ENCODE data around the gene MAD2L2. TPM values are rescaled to one million over a fixed set of nuclear protein-coding genes. Genes with fewer than 3 reads are reported as not detected.

Gene MAD2L2
- total RNA-seq, 4 donors from 2014 or later, result 5.2 to 11.4 (median 7.1) TPM

DNA sequence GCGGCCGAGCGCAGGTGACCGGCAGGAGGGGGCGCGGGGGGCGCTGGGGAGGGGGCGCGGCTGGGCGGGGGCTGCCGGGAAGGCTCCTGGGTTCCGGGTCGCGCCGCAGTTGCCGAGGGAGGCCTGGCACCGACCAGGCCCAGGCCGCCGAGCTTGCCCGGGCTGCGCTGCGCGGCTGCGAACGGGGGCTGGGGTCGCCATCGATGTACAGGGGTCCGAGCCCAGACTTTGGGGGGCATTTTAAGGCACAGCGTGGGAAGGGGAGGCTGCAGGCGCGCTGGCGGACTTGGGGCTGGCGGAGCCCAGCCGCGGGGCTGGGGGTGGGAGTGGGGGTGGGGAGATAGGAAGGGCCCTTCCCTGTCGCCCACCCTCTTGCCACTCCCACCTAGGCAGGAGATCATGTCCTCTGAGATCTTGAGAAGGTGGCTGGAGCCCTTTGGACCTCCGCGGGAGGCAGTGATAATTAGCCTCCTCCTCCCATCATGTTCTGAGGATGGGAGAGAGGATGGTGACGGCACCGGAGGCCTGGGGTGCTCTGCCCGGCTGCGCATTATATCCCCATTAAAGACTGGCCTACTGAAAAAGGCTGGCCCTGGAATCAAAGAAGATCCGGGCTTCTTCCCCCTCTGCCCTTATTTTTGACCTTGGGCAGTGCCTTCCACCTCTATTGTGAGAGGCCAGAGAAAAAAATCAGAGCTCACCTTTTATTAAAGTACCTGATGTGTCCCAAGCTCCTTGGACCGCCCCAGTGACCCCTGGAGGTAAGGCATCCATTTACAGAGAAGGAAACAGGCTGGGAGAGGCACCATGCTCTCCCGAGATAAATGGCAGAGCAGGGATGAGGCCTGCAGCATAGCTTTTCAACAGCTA lies 25.8 kb downstream of the MAD2L2 start:
- Histone ChIP-seq H3K36me3 (no peaks in the 10 kb centered on the region), H3K27me3 (peaks cover 24% of the 10 kb centered on the region), H3K4me3 (peak overlapping the region; percentile 50 to 85 (median 64)), H3K4me1 (peaks cover 18 to 25% (median 20%) of the 10 kb centered on the region in 4 donors), H3K27ac (peak overlapping the region in 2 of 4 donors; percentile 42 to 43), H3K9me3 (no peaks in the 10 kb centered on the region)
- 21% methylated on average over 17 of the region's 45 CpGs; no CpG with 5 or more reads in 1 of the 2 donors for WGBS, 2 donors (ENCODE audit: low coverage in 1 of 2)
- no peak for DNase-seq
- in situ Hi-C loops (cut with MboI; ENCODE audit: low pct_ligation_motif_present in 1 of 4, low pct_unique_long_range_greater_than_20kb in 1 of 4, low sequenced_read_pairs in 3 of 4), result loop anchor here in 1 of 4 donors (5.0 kb wide), 1 partner anchor 62 kb away; no protein-coding TSS in a partner anchor
- no peak for TF ChIP-seq POLR2A (IDR thresholded peaks at IDR 0.05)
- TF ChIP-seq, protein P1, sequence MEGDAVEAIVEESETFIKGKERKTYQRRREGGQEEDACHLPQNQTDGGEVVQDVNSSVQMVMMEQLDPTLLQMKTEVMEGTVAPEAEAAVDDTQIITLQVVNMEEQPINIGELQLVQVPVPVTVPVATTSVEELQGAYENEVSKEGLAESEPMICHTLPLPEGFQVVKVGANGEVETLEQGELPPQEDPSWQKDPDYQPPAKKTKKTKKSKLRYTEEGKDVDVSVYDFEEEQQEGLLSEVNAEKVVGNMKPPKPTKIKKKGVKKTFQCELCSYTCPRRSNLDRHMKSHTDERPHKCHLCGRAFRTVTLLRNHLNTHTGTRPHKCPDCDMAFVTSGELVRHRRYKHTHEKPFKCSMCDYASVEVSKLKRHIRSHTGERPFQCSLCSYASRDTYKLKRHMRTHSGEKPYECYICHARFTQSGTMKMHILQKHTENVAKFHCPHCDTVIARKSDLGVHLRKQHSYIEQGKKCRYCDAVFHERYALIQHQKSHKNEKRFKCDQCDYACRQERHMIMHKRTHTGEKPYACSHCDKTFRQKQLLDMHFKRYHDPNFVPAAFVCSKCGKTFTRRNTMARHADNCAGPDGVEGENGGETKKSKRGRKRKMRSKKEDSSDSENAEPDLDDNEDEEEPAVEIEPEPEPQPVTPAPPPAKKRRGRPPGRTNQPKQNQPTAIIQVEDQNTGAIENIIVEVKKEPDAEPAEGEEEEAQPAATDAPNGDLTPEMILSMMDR (IDR thresholded peaks at IDR 0.05), result no peak
- TF ChIP-seq EP300 (IDR thresholded peaks at IDR 0.05; ENCODE audit: low read depth), result no peak
- no peak for TF ChIP-seq POLR2AphosphoS5 (IDR thresholded peaks at IDR 0.05)
- intact Hi-C loops (cut with DNase I; ENCODE audit: low total_unique reads), result loop anchor here (5.0 kb wide), 1 partner anchor 62 kb away; no protein-coding TSS in a partner anchor

DNA sequence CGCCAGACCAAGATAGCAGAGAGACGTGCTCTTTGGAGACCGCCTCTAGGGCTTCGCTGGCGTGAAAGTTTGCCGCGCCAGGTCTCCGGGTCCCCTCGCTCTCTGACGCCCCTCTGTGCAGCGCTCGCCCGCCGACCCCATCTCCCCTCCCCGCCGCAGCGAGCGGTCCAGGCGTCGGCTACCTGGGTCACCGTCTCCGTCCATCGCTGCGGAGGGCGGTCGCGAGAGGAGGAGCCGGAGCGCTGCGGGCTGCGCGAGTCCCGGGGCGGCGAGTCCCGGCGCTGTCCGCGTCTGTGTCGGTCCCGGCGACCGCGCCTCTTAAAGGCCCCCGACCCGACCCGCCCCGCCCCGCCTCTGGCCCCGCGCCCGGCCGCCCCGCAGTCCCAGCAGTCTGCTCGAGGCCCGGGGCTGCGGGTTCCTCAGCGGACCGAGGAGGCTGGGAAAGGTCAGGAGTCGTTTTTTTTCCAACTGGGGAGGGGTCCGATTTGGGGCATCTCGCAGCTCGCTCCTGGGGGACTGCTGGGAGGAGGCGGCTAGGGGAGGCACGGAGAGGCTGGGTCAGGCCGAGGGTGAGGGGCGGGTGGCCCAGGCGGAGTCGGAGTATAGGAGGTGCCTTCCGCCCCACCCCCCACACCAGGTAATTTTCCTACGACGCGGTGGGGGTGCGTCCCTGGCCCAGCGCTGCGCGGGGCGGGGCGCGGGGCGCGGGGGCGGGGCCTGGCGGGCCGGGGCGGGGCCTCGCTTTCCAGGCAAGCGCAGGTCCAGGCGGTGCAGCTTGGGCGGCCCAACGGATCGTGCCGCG lies 26.6 kb downstream of the MAD2L2 start, which contains the start of the genes FBXO2 and FBXO44:
Gene FBXO2 (minus strand): TSS at position 293 of the 802 bp plus-strand sequence. CDS start 89 bp downstream, at position 204.
Gene FBXO44 (plus strand): TSS at position 741 of the 802 bp plus-strand sequence. CDS start 959 bp downstream, outside the sequence.
- Histone ChIP-seq H3K27ac (peak within 1 kb of the TSS; percentile 31 to 75 (median 45)), H3K27me3 (peaks cover 33% of the 10 kb centered on the region), H3K9me3 (no peaks in the 10 kb centered on the region), H3K4me3 (peak within 1 kb of the TSS; percentile 50 to 85 (median 64)), H3K36me3 (no peaks in the 10 kb centered on the region), H3K4me1 (peaks cover 22 to 33% (median 26%) of the 10 kb centered on the region in 4 donors)
- intact Hi-C loops (cut with DNase I; ENCODE audit: low total_unique reads) (loop anchor here (5.0 kb wide), 1 partner anchor 63 kb away; no protein-coding TSS in a partner anchor), in situ Hi-C loops (cut with MboI; ENCODE audit: low pct_ligation_motif_present in 1 of 4, low pct_unique_long_range_greater_than_20kb in 1 of 4, low sequenced_read_pairs in 3 of 4) (no loop called here)
- WGBS, 2 donors (ENCODE audit: low coverage in 1 of 2), result 10% methylated on average over 43 of the region's 94 CpGs; no CpG with 5 or more reads in 1 of the 2 donors
- TF ChIP-seq, protein P1 (IDR thresholded peaks at IDR 0.05), result no peak
- no peak for TF ChIP-seq EP300 (IDR thresholded peaks at IDR 0.05; ENCODE audit: low read depth)
- no peak for TF ChIP-seq POLR2AphosphoS5 (IDR thresholded peaks at IDR 0.05)
- no peak for TF ChIP-seq POLR2A (IDR thresholded peaks at IDR 0.05)
- DNase-seq, result peak; percentile 78

DNA sequence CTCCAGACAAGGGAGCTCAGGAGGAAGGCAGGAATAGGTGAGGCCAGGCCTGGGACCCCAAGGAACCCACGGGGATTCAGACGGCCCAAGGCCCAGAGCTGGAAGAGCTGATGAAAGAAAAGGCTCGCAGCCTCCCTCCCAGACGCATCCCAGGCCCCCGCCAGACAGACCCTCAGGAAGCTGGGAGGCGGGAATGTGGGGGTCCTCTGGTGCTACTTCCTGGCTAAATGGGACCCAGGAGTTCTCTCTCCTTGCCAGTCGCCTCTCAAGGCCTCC lies 27.1 kb downstream of the MAD2L2 start:
- TF ChIP-seq, protein P1 (IDR thresholded peaks at IDR 0.05), result no peak
- TF ChIP-seq EP300 (IDR thresholded peaks at IDR 0.05; ENCODE audit: low read depth) (no peak), POLR2A (IDR thresholded peaks at IDR 0.05) (no peak), POLR2AphosphoS5 (IDR thresholded peaks at IDR 0.05) (no peak)
- intact Hi-C loops (cut with DNase I; ENCODE audit: low total_unique reads), result loop anchor here (5.0 kb wide), 1 partner anchor 64 kb away; no protein-coding TSS in a partner anchor

More for the DNA sequence above, 27.1 kb downstream of the MAD2L2 start:
- DNase-seq, result no peak
- H3K27me3 ChIP-seq, result peaks cover 38% of the 10 kb centered on the region
- peak overlapping the region in 2 of 4 donors; percentile 48 to 75 for H3K27ac ChIP-seq
- H3K36me3 ChIP-seq, result no peaks in the 10 kb centered on the region
- no peaks in the 10 kb centered on the region for H3K9me3 ChIP-seq
- peaks cover 22 to 39% (median 32%) of the 10 kb centered on the region in 4 donors for H3K4me1 ChIP-seq
- H3K4me3 ChIP-seq, result peak overlapping the region in 3 of 4 donors; percentile 55 to 85 (median 73)
- in situ Hi-C loops (cut with MboI; ENCODE audit: low pct_ligation_motif_present in 1 of 4, low pct_unique_long_range_greater_than_20kb in 1 of 4, low sequenced_read_pairs in 3 of 4), result no loop called here
- 71 to 73% methylated on average over 3 to 7 of the region's 7 CpGs for WGBS, 2 donors (ENCODE audit: low coverage in 1 of 2)

All from transverse colon (tissue), 4 donors.